Activated naive CD4-positive, alpha-beta T cell treated with anti-CD3 and anti-CD28 coated beads, Interleukin-2, amount 50 U/mL, for 72 hours (primary cell): Measurements from ENCODE around the gene ITPR1. TPM values are rescaled to one million over a fixed set of nuclear protein-coding genes. Genes with fewer than 3 reads are reported as not detected.

ENCODE experiments used
- ATAC-seq, 2 donors: fragments of 150-1000 bp; cut with Tn5 transposase; 2 replicates each; pipeline ENCODE4 v1.10.0; 2021; ENCODE audit warnings: mild to moderate bottlenecking in 2 of 2, moderate library complexity in 2 of 2
- DNase-seq, 2 donors: peaks; one replicate each; pipeline ENCODE4 v3.0.0; 2021 to 2022; ENCODE audit warnings: low spot score in 2 of 2
- H3K27ac Mint-ChIP-seq, 2 donors: one replicate each; pipeline ENCODE4 v1.8.0; 2022; ENCODE audit warnings: mild to moderate bottlenecking in 2 of 2, mixed read lengths in 2 of 2
- H3K36me3 Mint-ChIP-seq, 2 donors: one replicate each; pipeline ENCODE4 v1.8.0; 2022; ENCODE audit warnings: mixed read lengths in 2 of 2
- H3K9me3 Mint-ChIP-seq, 2 donors: one replicate each; pipeline ENCODE4 v1.8.0; 2022; ENCODE audit warnings: mixed read lengths in 2 of 2
- total RNA-seq, 2 donors: library from RNA; stranded (reverse); gene quantifications; one replicate each; pipeline ENCODE4 v1.2.3, GENCODE V29; 2022

Gene ITPR1
- total RNA-seq, 2 donors from 2014 or later = 40.0 to 70.7 TPM

GRCh38 chr3:4712109-4712508, 219.0 kb downstream of the ITPR1 start:
- H3K9me3 Mint-ChIP-seq = peaks cover 0 to 3% of the 10 kb centered on the region in 2 donors
- ATAC-seq (no peak), DNase-seq (no peak)
- peaks cover 9 to 11% of the 10 kb centered on the region in 2 donors for H3K36me3 Mint-ChIP-seq
- H3K27ac Mint-ChIP-seq = no peak overlapping the region

GRCh38 chr3:4714045-4714444, 220.9 kb downstream of the ITPR1 start:
- peaks cover 0 to 11% of the 10 kb centered on the region in 2 donors for H3K36me3 Mint-ChIP-seq
- H3K27ac Mint-ChIP-seq = no peak overlapping the region
- ATAC-seq = no peak
- DNase-seq = no peak
- H3K9me3 Mint-ChIP-seq = no peaks in the 10 kb centered on the region

GRCh38 chr3:4716266-4716665, 223.1 kb downstream of the ITPR1 start:
- no peak for ATAC-seq

GRCh38 chr3:4716706-4717362, 223.7 kb downstream of the ITPR1 start:
- no peak for ATAC-seq
- DNase-seq = no peak
- Mint-ChIP-seq H3K9me3 (no peaks in the 10 kb centered on the region), H3K27ac (no peak overlapping the region), H3K36me3 (peaks cover 0 to 11% of the 10 kb centered on the region in 2 donors)

More at GRCh38 chr3:4716266-4716665, 223.1 kb downstream of the ITPR1 start:
- no peak for DNase-seq
- no peaks in the 10 kb centered on the region for H3K9me3 Mint-ChIP-seq
- H3K36me3 Mint-ChIP-seq = peaks cover 0 to 11% of the 10 kb centered on the region in 2 donors
- H3K27ac Mint-ChIP-seq = no peak overlapping the region

- Mint-ChIP-seq H3K9me3 (no peaks in the 10 kb centered on the region), H3K27ac (no peak overlapping the region), H3K36me3 (peaks cover 0 to 7% of the 10 kb centered on the region in 2 donors)
- DNase-seq = no peak
- ATAC-seq = no peak
These were observed 224.2 kb downstream of the ITPR1 start for GRCh38 chr3:4717363-4717740.

GRCh38 chr3:4718179-4718736, 225.1 kb downstream of the ITPR1 start:
- ATAC-seq (no peak), DNase-seq (no peak)
- Mint-ChIP-seq H3K27ac (no peak overlapping the region), H3K9me3 (no peaks in the 10 kb centered on the region), H3K36me3 (peaks cover 0 to 5% of the 10 kb centered on the region in 2 donors)

- ATAC-seq = no peak
- Mint-ChIP-seq H3K9me3 (no peaks in the 10 kb centered on the region), H3K27ac (no peak overlapping the region), H3K36me3 (peaks cover 0 to 5% of the 10 kb centered on the region in 2 donors)
- DNase-seq = no peak
These were observed 225.9 kb downstream of the ITPR1 start for GRCh38 chr3:4719046-4719501.

- peak in 1 of 2 donors; percentile 44 for ATAC-seq
- Mint-ChIP-seq H3K36me3 (no peaks in the 10 kb centered on the region), H3K9me3 (no peaks in the 10 kb centered on the region), H3K27ac (no peak overlapping the region)
- DNase-seq = no peak
These were observed 227.3 kb downstream of the ITPR1 start for GRCh38 chr3:4720316-4721075.

GRCh38 chr3:4721511-4721911, 228.4 kb downstream of the ITPR1 start:
- Mint-ChIP-seq H3K36me3 (peaks cover 0 to 3% of the 10 kb centered on the region in 2 donors), H3K27ac (no peak overlapping the region), H3K9me3 (no peaks in the 10 kb centered on the region)
- DNase-seq (no peak), ATAC-seq (no peak)

GRCh38 chr3:4722103-4722502, 229.0 kb downstream of the ITPR1 start:
- DNase-seq = no peak
- no peak overlapping the region for H3K27ac Mint-ChIP-seq
- H3K9me3 Mint-ChIP-seq = no peaks in the 10 kb centered on the region
- peaks cover 0 to 9% of the 10 kb centered on the region in 2 donors for H3K36me3 Mint-ChIP-seq
- peak; percentile 78 to 83 for ATAC-seq

GRCh38 chr3:4724051-4724629, 231.0 kb downstream of the ITPR1 start:
- ATAC-seq = no peak
- no peak for DNase-seq
- H3K27ac Mint-ChIP-seq = no peak overlapping the region

GRCh38 chr3:4726549-4726948, 233.4 kb downstream of the ITPR1 start:
- DNase-seq (no peak), ATAC-seq (no peak)
- no peak overlapping the region for H3K27ac Mint-ChIP-seq
- H3K36me3 Mint-ChIP-seq = peaks cover 5 to 17% of the 10 kb centered on the region in 2 donors
- no peaks in the 10 kb centered on the region for H3K9me3 Mint-ChIP-seq

More at GRCh38 chr3:4724051-4724629, 231.0 kb downstream of the ITPR1 start:
- Mint-ChIP-seq H3K9me3 (no peaks in the 10 kb centered on the region), H3K36me3 (peaks cover 5 to 15% of the 10 kb centered on the region in 2 donors)

GRCh38 chr3:4729061-4729973, 236.2 kb downstream of the ITPR1 start:
- DNase-seq (no peak), ATAC-seq (no peak)
- Mint-ChIP-seq H3K36me3 (peaks cover 12 to 21% of the 10 kb centered on the region in 2 donors), H3K27ac (peak overlapping the region in 1 of 2 donors; percentile 40), H3K9me3 (no peaks in the 10 kb centered on the region)

- peaks cover 20 to 30% of the 10 kb centered on the region in 2 donors for H3K36me3 Mint-ChIP-seq
- ATAC-seq = no peak
- no peak for DNase-seq
- H3K27ac Mint-ChIP-seq = no peak overlapping the region
- no peaks in the 10 kb centered on the region for H3K9me3 Mint-ChIP-seq
These were observed 237.6 kb downstream of the ITPR1 start for GRCh38 chr3:4730719-4731118.

- peaks cover 27 to 33% of the 10 kb centered on the region in 2 donors for H3K36me3 Mint-ChIP-seq
- no peak for ATAC-seq
- H3K9me3 Mint-ChIP-seq = no peaks in the 10 kb centered on the region
- H3K27ac Mint-ChIP-seq = peak overlapping the region in 1 of 2 donors; percentile 22
- DNase-seq = no peak
These were observed 238.5 kb downstream of the ITPR1 start for GRCh38 chr3:4731543-4732111.

GRCh38 chr3:4732925-4733324, 239.8 kb downstream of the ITPR1 start:
- no peak for ATAC-seq
- Mint-ChIP-seq H3K9me3 (peaks cover 0 to 11% of the 10 kb centered on the region in 2 donors), H3K27ac (no peak overlapping the region), H3K36me3 (peaks cover 37 to 38% of the 10 kb centered on the region in 2 donors)
- no peak for DNase-seq
